ENCODE data around the gene R3HDM2.

DNA sequence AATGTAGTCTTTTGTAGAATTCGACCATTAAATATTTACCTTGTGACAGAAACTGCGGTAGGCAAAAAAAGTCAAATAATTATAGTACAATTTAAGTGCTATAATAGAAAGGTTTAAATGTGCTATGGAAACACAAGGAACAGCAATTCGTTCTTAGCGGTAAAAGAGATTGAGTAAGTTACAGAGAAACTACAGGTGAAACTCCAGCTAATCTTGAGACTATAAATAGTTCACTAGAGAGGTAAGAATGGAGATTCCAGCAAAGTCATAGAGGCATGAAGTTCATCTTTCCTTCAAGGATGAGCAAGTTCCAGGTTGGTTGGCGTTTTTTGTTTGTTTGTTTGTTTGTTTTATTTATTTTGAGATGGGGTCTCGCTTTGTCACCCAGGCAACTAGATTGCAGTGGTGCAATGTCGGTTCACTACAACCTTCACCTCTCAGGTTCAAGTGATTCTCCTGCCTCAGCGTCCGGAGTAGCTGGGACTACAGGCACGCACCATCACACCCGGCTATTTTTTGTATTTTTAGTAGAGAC, 878 bp upstream of the R3HDM2 start:
- TF ChIP-seq, protein P1, sequence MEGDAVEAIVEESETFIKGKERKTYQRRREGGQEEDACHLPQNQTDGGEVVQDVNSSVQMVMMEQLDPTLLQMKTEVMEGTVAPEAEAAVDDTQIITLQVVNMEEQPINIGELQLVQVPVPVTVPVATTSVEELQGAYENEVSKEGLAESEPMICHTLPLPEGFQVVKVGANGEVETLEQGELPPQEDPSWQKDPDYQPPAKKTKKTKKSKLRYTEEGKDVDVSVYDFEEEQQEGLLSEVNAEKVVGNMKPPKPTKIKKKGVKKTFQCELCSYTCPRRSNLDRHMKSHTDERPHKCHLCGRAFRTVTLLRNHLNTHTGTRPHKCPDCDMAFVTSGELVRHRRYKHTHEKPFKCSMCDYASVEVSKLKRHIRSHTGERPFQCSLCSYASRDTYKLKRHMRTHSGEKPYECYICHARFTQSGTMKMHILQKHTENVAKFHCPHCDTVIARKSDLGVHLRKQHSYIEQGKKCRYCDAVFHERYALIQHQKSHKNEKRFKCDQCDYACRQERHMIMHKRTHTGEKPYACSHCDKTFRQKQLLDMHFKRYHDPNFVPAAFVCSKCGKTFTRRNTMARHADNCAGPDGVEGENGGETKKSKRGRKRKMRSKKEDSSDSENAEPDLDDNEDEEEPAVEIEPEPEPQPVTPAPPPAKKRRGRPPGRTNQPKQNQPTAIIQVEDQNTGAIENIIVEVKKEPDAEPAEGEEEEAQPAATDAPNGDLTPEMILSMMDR (IDR thresholded peaks at IDR 0.05; ENCODE audit: low read length): no peak
- TF ChIP-seq EZH2 (IDR thresholded peaks at IDR 0.05; ENCODE audit: borderline replicate concordance, low read length): no peak

All from OCI-LY1 (cell line).